8988T (cell line): ENCODE data around the gene PRPF38B.
"Not testable (repeated sequence)": the region's sequence is repeated elsewhere in the genome, so short reads cannot be mapped to it uniquely, and the experiment has no call there.

ENCODE experiments used
- DNase-seq: peaks from one replicate; pipeline ENCODE4 v3.0.0; 2011

Gene PRPF38B

DNA sequence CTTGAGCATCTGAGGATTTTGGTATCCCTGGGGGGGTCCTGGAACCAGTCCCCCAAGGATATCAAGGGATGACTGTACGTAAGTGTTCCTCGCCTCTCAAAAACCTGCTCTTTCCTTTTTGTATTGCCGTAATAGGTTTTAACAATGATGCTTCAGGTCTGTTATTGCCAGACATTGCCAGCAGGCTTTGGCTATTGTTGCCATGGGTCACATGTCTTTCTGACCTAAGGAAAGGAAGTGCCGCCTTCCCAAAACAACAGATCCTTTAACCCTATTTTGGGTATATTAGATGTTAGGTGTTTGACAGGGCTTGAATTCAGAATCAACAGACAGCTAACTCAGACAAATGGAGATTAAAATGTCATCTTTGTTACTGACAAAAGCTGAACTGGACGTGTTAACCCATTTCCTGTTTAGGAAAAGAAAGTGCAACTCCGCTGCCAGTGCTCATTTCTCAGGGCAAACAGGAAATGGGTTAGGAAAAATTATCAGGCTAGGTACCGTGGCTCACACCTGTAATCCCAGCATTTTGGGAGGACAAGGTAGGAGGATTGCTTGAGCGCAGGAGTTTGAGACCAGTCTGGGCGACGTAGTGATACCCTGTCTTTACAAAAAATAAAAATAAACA, 12.4 kb upstream of the PRPF38B start:
- no peak for DNase-seq

DNA sequence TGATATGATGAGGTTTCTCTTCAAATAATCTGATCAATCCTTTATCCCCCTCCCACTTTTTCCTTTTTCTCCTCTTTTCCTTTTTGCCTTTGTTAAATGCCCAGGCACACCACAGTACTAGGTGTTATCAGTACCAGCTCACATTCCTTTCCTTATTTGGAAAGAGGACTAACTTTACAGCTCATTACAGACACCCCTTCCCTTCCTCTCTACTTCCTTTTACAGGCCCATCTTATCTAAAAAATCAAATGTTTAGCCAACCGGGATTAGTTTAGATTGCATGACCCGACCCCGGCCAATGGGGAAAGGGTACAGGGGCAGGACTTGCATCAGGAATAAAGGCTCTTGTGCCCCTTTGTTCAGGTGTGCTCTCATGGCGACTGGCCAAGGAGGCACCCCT, 10.4 kb upstream of the PRPF38B start:
- DNase-seq, result not testable (repeated sequence)

DNA sequence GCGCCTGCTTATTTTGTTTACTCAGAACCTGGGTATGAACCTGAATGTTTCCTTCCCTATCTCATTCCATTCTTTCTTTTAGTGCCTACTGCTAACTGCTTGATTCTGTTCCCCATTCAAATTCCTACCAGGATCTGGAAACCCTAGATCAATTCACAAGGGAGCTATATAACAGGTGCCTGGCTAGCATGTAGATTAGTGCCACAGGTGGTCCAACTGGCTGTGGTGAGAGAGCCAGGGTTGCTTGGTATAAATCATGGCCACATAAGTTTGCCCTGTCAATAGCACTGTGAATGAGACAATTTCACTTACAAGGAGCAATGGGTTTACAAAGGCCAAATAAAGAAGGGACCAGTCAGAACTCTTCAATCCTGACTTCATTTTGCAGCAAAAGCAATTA, 6.6 kb upstream of the PRPF38B start:
- DNase-seq, result no peak

DNA sequence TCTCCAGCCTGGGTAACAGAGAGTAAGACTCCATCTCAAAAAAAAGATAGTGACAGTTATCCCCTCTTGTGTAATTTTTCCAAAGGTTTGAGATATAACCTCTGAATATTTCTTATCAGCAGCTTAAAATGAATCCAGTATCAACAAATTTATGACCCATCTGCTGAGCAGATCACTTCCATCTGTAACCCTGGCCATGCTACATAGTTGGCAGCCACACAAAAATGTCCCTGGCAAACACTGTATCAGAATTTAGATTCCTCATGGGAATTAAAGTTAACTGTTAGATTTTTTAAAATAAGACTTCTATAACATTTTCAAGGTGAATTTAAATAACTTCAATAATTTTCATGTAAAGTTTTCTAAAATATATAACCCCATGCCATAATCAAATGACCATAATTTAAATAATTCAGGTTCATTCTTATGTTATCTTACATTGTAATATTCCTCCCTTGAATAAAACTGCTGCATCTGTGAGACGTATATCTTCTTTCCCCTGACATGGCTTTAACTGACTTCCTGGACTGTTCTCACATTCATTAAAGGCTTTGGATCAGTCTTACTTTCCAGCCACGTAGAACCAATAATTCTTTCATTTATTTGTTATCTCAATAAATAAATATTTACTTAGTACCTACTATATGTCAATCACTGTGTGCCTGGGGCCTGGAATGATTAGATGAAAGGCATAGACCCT, 5.3 kb upstream of the PRPF38B start:
- no peak for DNase-seq

DNA sequence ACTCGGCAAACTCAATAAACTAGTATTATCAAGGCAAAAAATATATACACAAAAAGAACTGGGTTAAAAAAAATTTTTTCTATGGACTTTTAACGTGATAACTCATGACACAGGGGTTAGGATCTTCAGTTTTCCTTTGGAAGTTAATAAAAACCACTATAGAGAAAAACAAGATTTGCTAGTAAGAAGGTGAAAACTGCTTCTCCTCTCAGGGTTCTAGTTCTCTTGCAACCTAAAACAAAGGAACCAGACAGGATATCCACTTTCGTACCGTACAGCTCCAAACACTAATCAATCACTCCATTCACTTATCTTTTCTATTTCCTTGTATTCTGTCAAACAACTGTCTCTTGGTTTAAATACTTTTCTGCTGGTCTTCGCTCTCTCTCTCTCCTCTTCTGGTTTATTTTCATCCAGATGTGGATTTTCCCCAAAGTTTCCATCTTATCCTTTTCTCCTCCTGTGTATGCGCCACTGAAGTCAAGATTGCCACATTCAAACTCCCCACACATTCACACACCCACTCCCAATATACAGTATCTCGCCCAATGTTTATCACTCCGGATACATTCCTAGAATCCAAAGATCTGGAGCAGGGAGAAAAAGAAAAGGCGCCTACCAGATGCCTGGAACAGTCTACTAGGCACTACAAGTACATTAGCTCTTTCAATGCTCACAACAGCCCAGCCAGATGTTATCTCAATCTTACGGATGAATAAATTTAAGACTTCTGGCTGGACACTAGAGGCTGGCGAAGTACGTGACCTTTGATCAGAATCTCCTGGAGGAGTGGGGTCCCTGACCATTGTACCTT, 775 bp upstream of the PRPF38B start:
- DNase-seq, result no peak

DNA sequence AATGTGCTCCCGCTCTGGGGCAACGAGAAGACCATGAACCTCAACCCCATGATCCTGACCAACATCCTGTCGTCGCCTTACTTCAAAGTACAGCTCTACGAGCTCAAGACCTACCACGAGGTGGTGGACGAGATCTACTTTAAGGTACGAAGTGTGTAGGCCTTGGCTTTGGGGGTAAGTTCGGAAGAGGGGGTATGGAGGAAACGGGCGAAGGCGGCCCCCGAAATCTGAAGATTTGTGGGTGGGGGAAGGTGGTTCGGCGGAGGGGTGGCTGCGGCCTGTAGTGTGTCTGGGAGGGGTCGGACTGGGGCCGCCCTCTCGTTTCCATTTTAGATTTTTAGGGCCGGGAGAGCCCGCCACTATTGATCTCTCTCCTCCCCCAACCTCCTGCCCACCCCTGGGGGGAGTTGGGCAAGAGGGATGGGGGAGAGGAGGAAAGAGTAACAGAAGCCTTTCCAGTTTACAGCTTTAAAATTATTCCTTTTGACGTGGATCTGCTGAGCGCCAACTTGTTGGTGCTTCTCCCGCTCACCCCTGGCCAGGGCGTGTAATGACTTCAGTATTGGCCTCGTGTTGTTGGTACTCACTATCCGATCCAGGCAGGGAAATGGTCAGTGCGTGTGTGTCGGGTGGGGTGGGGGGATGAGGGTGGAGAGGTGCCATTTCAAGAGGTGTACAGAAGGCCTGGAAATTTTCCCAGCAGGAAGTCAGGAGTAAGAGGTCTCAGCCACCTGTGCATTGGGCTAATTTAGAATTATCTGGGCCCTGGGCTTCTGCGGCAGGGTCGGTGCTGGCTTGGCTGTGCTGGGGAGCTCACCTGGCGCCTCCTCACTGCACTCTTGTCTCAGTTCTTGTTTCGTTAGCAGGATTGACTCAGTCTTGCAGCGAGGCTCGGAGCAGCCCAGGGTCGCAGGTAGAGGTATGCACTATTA, 880 bp downstream of the PRPF38B start:
- DNase-seq, result no peak

DNA sequence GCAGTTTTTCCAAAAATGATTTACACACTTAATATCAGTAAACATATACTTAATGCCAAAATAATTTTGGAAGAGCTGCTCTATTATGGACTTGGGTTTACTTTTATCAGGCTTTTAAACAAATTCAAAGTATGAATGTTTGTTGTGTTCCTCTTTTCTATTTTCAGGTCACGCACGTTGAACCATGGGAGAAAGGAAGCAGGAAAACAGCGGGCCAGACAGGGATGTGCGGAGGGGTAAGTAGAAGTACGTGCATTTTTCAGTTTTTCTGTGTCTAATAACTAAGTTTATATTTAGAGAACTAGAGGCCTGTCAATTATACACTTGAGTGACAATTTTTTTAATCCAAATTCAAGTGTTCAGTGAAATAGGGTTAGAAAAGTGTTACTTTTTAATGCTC, 3.4 kb downstream of the PRPF38B start:
- no peak for DNase-seq

DNA sequence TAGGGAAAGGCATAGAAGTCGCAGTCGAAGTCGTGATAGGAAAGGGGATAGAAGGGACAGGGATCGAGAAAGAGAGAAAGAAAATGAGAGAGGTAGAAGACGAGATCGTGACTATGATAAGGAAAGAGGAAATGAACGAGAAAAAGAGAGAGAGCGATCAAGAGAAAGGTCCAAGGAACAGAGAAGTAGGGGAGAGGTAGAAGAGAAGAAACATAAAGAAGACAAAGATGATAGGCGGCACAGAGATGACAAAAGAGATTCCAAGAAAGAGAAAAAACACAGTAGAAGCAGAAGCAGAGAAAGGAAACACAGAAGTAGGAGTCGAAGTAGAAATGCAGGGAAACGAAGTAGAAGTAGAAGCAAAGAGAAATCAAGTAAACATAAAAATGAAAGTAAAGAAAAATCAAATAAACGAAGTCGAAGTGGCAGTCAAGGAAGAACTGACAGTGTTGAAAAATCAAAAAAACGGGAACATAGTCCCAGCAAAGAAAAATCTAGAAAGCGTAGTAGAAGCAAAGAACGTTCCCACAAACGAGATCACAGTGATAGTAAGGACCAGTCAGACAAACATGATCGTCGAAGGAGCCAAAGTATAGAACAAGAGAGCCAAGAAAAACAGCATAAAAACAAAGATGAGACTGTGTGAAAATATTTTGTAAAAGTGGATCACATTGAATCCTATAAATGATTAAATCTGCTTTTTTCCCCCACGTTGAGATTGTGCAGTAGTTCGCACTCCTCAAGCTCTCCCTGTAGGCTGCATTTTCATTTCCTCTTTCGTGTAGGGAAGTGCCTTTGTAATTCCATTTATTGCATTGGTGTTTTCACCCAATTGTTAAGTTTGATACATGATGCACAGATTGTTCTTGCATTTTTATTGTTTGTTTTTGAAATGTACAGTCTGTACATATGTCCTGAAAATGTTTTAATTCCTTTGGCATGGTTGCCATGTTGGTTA, 7.5 kb downstream of the PRPF38B start:
- DNase-seq, result no peak

DNA sequence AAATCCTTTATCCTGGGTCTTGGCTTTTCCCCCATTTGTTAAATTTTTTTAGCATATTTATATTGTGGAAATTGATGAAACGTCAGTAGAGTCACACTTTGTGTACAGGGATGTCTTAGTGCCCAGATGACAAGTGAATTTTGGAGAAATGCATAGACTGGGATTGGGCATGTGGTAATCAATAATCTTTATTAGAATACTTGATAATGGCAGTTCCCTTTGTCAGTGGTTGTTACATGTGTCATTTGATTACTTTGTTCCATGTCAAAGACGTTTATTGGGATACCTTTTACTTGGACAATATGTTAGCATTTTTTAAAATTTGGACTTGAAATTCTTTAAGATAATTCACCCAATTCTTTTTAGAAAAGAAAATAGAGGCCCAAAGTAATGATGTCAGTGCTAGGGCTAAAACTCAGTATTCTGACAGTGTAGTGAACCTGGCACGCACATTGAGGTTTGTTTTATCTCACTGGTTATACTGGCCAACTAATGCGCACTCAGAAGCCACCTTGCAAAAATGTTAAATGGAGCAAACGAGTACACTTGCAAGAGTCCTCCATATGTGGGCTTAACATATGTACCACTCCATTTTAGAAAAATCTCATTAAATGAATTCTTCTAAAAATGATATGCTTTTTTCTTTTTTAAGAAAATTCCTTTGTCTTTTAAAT, 9.2 kb downstream of the PRPF38B start:
- DNase-seq, result no peak

DNA sequence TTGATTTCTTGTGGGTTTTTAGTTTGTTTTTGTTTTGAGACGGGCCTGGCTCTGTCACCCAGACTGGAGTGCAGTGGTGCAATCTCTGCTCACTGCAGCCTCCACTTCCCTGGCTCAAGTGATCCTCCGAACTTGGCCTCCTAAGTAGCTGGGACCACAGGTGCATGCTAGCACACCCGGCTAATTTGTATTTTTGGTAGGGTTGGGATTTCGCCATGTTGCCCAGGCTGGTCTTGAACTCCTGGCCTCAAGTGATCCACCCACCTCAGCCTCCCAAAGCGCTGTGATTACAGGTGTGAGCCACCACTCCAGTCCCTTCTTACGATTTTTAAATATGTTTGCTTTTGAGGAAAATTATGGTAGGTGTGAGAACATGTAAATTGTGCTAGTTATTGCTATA, 10.0 kb downstream of the PRPF38B start:
- DNase-seq, result not testable (repeated sequence)

DNA sequence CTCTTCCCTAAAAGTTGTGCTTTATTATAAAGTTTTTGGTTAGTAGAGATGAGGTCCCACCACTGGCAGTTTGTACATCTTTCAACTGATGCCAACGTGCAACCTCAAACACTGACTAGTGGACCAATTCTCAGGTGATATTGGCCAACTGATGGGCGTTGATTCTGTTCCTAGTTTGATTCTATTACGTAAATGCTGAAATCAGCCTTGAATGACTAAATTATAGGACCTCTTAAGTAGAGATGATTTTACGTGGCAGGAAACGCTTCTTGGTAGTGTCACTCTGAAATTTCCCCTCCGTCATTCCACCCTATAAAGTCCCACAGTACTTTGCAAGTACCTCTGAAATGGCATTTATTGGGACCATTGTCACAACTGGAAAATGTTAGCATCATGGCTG, 11.8 kb downstream of the PRPF38B start:
- no peak for DNase-seq

DNA sequence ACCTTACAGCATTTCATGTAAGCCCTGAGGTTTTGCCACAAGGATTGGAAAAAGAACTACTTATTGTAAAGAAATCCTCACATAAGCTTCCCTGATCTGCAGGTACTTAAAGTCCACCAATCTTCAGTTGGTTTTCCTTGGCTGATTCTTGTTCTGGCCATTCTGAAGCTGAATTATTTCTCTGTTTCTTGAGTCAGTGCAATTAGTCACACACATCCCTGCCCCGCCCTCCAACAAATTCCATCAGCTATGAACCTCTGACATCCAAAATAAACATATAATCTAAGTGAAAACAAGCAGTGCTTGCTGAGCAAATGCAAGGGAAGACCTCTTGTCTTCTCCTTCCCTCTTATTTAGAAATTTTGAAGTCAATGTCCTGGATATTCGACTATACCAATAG, 12.4 kb downstream of the PRPF38B start:
- no peak for DNase-seq

DNA sequence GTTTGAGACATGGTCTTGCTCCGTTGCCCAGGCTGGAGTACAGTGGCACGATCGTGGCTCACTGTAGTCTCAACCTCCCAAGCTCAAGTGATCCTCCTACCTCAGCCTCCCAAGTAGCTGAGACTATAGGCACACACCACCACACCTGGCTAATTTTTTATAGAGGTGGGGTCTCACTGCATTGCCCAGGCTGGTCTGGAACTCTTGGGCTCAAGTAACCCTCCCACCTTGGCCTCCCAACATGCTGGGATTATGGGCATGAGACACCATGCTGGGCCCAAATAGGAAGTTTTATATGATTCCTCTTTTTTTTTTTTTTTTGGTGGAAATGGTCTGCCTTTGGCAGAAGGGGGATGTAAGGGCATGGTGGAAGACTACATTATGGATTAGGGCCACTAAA, 14.5 kb downstream of the PRPF38B start:
- no peak for DNase-seq

DNA sequence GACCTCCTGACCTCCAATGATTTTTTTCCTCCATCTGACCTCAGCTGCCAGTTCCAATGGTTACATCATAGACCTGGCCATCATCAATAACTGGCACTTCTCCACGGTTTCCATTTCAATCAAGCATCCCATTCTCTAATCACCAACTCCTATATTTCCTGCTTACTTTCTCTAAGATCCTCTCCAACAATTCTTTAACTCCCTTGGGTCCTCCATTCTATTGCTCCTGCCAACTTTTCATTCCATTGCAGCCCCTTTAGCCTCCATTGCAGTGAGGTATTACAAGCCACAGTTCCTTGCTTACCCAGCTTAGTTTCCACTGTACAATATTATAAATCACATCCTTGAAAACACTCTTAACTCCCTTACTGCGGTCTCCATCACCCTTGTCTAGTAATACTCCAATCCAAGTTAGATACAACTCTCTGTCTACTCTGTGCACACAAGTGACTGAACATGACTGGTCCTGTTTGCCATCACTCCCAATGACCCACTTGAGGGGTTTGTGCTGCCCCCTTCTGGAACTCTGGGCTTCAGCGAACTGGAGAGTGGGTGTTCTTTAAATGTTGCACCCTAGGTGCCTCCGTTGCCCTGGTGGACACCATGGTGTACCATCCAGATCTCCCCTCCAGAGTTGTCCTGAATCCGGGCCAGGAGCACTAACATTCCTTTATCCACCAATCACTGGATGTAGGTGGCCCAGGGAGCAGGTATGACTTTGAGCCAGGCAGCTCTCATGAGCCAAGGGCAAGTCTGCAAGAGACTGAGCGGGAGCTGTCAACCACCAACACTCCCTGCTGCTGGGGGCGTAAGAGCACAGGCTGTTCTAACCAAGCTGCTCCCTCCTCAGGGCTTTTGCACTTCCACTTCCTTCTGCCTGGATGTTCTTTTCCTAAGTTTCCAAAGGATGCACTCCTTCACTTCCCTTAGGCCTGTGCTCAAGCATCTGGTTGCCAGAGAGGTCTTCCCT, 16.9 kb downstream of the PRPF38B start:
- DNase-seq, result no peak

DNA sequence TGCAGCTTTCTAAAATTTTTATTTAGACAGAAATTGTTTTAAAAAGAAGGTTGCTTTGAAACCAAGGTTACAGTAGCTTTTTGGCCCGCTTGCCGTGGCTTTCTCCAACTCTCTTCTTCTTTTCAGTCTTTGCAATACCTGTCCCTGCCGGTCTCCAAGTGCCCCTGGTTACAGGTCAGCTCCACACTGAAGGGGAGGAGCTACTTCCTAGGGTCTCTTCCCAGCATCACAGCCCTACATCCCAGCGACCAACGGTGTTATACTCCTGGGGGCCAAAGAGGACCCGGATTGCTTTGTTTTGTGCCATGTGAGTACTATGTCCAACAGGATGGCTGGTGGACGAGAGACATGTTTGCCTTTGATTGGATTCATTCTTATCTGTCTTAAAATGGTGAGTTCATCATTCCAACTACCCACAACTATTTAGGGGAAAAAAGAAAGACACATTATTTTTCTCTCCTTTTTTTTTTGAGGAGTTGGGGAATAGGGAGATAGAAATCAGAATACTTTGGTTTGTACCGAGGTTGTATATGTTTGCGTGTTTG, 20.6 kb downstream of the PRPF38B start, which contains the start of gene FNDC7:
Gene FNDC7 (plus strand): TSS at position 303 of the 545 bp plus-strand sequence. CDS start 26 bp downstream, at position 329.
- DNase-seq, result no peak

DNA sequence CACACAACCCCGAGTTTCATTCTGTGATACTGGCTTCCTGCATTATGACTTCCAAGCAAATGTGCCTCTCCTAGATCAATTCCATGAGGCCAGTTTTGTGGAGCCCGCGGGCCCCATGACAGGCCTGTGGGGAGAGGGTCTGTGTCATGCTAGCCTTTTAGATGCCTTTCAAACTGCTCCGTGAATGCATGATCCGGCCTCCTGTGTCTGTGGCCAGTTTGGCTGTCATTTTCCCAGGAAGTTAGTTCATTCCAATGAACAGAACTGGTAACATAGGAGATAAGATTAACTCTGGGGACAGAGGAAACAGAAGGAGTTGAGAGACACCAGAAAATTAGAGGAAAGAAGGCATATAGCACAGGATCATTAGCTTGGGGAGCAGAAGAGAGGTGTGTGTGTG, 23.8 kb downstream of the PRPF38B start:
- no peak for DNase-seq

DNA sequence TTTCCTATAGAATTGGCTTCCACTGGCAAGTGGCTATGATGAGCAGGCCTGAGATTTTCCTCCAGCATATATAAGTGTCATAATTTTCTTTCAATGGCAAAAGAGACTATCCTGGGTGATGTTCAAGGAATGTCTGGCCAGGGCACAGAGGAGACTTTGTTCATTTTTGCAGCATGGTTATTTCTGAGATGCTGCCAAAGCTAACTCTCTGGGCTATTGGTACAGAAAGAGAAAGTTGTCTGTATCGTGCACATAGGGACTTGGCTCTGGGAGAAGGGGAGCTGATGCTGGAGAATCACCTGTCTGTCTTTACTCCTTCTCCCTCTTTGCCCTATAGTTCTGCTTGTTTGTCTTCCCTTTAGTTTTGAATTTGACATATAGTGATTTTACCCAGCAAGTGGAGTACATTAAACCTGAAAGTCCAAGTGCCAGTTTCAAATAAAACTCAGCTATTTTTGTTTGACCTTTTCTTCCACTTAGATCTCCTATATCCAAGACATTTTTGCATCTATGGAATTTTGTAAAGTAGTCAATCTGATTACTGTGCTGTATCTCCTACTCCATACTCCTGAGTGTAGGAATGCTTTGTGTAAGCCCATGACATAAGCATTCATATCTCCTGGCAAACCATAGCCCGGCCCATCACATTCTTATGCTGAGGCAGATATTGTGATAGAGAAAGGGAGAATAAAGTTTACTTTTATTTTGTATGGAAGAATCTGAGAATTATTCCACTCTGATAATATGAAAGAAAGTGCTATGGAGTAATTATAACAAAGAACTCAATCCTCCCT, 24.5 kb downstream of the PRPF38B start:
- DNase-seq, result no peak

DNA sequence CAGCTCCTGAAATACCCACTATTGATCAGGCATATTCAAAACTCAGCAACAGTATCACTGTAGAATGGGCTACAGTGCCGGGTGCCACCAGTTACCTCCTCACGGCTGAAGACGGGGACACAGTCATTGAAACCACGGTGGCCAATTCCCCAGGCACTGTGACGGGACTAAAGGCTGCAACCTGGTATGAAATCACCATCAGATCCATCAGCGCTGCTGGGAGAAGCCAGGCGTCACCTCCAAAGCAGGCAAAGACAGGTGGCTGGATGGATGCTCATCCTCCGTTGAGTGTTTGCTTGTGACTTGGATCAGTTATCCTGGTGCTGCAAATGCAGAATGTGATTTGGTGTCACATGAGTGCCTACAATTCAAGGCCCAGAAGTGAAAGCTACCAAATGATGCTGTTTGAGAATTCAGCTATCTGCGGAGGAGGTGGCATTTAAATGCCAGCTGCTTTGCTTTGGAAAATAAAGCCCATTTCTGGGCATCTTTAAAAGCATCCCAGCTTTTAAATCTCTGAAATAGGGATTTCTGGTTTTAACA, 25.7 kb downstream of the PRPF38B start:
- no peak for DNase-seq
